ENCODE data around the gene SCNN1A. TPM values are rescaled to one million over a fixed set of nuclear protein-coding genes. Genes with fewer than 3 reads are reported as not detected.
A peak's percentile ranks its signal among the peaks of the same experiment; 100 is the strongest.

SCNN1A gene
- total RNA-seq, 1 donor from 2014 or later: 63.8 TPM

DNA sequence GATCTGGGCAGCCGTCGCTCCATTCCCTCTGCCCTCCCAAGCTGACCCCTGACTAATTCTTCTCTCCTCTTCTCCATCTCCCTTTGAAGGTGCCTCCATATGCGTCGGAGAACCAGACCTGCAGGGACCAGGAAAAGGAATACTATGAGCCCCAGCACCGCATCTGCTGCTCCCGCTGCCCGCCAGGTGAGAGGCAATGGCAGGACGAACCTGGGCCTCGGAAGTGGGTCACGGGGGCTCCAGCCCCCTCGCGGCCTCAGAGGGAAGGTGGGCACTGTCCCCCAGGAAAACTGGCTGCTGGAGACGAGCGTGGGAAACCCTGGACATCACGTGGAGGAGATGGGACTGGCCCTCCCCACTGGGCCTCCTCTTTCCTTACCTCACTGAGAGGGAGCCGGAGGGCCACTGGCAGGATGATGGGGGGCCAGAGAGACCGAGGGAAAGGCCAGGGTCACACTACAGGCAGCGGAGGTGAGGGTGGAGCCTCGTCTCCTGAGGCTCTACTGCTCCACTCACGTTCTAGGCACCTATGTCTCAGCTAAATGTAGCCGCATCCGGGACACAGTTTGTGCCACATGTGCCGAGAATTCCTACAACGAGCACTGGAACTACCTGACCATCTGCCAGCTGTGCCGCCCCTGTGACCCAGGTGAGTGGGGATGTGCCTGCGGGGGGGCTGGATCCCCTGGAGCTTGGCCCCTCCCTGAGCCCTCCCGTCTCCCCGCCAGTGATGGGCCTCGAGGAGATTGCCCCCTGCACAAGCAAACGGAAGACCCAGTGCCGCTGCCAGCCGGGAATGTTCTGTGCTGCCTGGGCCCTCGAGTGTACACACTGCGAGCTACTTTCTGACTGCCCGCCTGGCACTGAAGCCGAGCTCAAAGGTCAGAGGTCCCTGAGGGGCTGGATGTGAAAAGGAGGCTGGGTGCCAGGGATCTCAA lies 9.4 kb upstream of the SCNN1A start:
- no peak for DNase-seq (ENCODE audit: low spot score)

DNA sequence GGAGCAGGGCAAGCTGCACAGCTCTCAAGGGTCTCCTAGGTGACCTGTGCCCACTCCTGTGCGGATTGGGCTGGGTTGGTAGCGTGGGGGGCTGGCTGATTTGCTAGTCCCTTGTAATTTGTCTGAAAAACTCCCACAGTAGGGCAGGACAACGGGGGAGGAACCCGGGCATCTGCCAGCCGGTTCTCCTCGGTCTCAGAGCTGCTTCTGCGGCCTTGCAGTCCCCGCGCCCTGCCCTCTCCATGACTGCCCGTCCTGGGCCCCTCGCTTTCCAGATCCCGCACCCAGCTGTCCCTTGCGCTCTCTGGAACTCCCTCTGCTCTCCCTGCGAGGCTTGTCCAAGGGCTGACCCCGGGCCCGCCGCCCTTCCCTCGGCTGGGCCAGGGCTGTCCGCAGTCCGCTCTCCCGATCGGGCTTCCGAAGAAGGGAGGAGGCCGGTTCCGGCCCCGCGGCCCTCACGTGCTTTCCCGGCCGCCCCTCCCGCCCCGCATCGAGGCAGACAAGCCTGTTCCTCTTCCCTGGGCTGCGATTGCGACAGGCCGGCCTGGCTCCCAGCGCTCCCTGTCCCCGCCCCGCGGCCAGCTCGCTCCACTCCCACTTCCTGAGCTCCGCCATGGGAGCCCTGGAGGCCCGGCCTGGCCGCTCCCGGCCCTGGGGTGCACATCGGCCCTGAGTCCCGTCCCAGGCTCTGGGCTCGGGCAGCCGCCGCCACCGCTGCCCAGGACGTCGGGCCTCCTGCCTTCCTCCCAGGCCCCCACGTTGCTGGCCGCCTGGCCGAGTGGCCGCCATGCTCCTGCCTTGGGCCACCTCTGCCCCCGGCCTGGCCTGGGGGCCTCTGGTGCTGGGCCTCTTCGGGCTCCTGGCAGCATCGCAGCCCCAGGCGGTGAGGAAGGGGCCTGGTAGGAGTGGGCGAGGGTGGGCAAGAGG lies 8.5 kb upstream of the SCNN1A start, which contains the start of gene LTBR:
Gene LTBR (plus strand): TSS at position 591 of the 927 bp plus-strand sequence. CDS start 197 bp downstream, at position 788.
- peak; percentile 97 for DNase-seq (ENCODE audit: low spot score)

GRCh38 chr12:6382982-6383381 lies 7.6 kb upstream of the SCNN1A start:
- no peak for DNase-seq (ENCODE audit: low spot score)

DNA sequence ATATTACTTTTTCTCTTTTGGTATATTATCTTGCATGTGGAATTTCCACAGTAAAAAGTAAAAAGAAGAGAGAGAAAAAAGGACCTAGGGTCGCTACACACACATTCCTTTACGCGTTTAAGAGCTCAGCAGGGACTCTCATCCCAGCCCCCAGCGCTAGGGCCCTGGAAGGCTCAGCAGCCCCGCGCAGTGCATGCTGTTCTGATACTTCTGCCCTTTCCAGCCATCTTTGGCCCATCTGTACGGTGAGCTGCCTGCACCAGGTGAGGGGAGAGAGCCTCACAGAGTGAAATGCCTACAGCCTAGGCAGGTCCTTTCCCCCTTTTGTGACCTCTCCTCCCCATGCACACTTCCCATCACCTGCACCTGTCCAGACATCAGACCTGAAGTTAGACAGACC lies 7.0 kb upstream of the SCNN1A start:
- DNase-seq (ENCODE audit: low spot score): no peak

DNA sequence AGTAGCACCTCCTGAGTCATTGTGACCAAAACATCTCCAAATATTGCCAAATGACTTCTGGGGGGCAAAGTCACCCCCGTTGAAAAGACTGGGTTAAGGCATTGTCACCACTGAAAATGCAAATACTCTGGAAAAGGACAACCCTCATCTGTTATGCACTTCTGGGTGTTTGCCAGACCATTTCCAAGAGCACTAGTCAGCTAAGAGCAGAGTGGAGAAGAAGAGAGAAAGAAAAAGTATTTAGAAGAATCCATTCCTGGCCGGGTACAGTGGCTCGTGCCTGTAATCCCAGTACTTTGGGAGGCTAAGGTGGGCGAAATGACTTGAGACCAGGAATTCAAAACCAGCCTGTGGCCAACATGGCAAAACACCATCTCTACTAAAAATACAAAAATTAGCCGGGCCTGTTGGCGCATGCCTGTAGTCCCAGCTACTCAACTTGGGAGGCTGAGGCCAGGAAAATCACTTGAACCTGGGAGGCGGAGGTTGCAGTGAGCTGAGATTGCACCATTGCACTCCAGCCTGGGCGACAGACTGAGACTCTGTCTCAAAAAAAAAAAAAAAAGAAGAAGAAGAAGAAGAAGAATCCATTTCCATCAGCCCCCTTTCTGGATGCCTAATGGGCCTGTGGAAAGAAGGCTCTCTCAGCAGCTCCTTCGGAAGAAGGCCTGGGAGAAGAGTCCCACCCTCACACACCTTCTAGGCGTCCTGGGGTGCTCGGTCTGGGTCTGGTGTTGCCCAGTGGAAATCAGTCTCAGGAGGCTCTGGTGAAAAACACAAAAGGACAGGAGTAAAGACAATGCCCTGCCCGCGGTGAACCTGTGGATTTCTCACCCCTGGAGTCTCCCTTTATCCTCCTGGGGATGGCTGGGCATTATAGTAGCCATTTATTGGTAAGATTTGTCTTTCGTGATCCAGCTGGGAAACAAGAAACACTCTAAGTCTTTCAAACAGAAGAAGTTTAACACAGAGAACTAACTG lies 5.1 kb upstream of the SCNN1A start:
- no peak for DNase-seq (ENCODE audit: low spot score)

DNA sequence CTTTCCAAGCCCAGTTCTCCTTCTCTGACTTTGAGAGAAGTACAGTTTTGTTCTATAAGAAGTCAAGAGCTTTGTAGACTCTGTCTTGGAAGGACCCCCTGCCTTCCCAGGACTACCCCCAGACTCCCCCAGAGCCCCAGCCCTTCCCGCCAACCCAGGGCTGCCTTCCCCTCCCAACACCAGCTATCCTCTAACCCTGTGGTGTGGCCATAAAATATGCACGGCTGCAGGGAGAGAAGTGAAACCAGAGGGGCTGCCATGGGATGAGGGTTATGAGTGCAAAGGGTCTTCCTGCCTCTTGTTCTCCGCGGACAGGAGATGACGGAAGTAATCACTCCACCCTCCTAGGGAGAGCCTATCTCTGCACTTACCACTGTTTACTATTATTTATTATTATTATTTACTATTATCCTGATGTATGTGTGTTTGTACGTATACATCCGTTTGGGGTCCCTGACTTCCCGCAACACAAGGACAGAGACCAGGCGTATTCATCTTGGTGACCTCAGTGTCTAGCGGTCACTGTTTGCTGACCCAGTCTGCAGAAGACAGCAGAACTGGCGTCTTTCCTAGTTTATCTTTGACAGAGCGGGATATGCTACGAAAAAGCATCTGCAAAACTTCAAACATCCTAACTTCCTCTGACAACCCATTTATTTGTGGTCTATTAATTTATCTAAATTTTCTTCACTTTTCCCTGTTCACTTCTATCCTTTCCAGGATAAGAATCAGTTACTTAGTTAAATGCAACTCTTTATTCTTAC lies 3.5 kb upstream of the SCNN1A start:
- no peak for DNase-seq (ENCODE audit: low spot score)

DNA sequence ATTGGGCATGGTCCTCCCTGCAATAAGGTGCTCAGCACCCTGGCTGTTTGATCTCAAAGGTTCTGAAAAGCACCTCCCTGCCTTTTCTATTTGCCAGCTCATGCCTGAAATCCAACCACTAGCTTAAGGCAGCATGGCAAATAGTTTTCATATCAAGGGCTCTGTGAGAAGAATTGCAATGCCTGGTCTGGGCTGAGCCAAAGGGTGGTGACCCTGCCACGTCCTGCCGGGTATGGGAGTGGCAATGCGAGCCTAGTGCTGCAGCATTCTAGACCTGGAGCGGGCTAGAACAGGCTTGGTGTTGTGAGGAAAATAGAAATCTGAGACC lies 2.3 kb upstream of the SCNN1A start:
- DNase-seq (ENCODE audit: low spot score): no peak

- no peak for DNase-seq (ENCODE audit: low spot score)
Measured at GRCh38 chr12:6376870-6377666, 1.7 kb upstream of the SCNN1A start.

- peak; percentile 73 for DNase-seq (ENCODE audit: low spot score)
Measured at GRCh38 chr12:6376079-6376869, 911 bp upstream of the SCNN1A start.

DNA sequence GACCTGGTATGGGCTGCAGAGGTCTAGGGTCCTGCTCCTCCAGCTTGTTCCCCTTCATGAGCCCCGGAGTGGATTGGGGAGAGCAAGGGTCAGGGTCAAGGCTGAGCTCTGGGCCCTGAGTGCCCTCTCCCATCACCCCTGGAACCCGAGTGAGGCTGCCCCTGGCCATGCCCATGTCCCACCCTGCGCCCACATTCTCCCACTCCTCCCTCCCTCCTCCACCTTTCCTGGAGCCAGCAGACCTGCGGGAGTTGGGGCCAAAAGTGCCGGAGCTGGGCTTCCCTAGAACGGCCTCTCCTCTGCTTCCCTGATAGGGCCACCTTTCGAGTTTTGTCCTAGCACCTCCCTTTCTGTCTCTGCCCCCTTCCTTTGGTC lies 590 bp downstream of the SCNN1A start:
- no peak for DNase-seq (ENCODE audit: low spot score)

GRCh38 chr12:6374028-6374785 lies 1.2 kb downstream of the SCNN1A start:
- DNase-seq (ENCODE audit: low spot score): no peak

- no peak for DNase-seq (ENCODE audit: low spot score)
Measured at GRCh38 chr12:6373022-6373787, 2.2 kb downstream of the SCNN1A start.

GRCh38 chr12:6372403-6373003 lies 2.9 kb downstream of the SCNN1A start:
- peak; percentile 71 for DNase-seq (ENCODE audit: low spot score)

DNA sequence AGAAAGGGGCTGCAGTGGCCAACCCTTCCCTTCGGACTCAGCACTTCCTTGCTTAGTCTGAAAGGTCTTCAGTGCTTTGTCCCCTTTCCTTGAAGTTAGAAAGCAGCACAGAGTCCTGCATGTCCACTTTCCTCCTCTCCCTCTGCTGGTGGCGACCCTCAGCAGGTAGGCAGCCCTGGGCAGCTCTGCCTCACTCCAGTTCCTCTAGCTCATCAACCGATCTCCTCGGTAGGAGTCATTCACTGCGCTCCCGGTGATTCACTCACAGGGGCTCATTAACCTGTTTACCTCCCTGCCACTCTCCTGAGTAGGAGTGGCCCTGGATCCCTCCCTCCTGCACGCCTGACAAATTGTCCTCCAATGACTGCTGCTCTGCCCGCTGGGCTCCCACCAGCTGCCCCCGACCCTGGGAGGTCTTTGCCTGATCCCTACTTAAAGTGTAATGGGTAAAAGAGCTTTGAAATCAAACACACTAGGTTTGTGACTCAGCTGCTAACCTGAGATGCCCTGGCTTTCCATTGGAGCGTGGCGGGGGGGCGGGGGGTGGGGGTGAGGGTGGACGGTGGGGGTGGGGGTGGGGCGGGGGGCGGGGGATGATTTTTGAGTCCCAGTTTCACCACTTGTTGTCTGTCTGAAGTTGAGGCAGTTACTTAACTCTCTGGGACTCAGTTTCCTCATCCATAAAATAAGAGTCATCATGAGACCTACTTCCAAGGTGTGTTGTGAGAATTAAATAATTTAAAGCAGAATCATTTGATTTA lies 4.2 kb downstream of the SCNN1A start:
- peak; percentile 82 for DNase-seq (ENCODE audit: low spot score)

GRCh38 chr12:6370576-6370935 lies 4.8 kb downstream of the SCNN1A start:
- DNase-seq (ENCODE audit: low spot score): no peak

DNA sequence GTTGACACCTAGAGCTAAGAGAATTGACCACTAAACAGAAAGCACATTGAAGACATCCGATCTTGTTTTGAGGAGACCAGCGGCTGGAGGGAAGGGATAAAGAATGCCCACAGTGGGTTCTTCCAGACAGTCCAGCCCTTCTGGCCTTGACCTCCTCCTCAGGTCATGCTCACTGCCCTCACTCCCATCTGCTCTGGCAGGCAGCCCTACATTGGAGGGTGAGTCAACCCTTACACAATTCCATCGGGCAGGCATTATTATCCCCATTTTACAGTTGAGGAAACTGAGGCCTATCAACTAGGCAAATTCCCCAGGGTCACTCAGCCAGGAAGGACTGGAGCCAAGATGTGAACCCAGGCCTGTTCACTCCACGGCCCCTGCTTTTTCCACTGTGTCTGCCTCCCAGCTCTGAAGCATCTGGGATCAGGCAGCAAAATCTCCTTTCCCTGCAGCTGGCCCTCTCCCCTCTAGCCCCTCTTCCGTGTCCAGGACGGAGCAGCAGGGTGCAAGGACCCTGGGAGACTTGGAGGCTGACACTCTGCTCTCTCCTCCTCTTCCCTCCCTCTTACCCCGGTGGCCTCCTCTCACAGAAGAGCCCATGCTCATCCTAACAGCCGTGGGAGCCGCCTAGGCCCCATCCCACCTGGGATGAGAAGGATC lies 5.3 kb downstream of the SCNN1A start:
- no peak for DNase-seq (ENCODE audit: low spot score)

Measured in ureter (tissue), 1 donor.